ENCODE measurements around the gene AASDHPPT. TPM values are rescaled to one million over a fixed set of nuclear protein-coding genes. Genes with fewer than 3 reads are reported as not detected.

AASDHPPT gene
- total and polyA plus RNA-seq, 2 of the 4 experiments (the other 2 are of a cell fraction), result 22.0 to 56.3 TPM

DNA sequence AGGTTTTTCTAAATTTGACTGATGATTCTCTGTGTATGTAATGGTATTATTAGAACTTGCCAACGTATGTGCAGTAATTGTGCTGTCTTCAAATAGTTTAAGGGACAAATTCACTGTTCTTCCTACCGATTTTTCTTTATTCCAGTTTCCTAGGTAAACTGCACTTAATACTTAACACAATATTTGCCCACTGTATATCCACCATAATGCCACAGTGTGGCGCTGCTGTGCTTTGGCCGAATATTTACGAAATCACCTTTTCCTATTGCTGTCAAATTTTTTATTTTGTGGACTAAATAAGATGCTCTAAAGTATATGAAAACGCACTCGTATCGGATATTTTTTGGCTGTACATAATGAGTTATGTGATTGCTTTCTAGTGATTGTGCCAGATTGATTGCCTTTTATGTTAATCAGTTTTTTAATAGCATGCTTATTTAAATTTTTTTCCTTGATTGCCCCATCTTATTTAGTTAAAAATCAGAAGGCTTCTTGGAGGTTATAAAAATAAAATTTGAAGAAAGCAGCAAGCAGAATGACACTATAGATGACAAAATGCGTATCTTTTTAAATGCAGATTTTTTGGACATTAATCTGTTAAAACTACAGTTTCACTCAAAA, 10.5 kb downstream of the AASDHPPT start:
- POLR2A ChIA-PET (ENCODE audit: unreplicated experiment), result no interaction called here
- H3K18ac ChIP-seq (ENCODE audit: low read depth, low read length), result no peak overlapping the region
- no peak overlapping the region for H3K4me3 ChIP-seq (ENCODE audit: insufficient read depth, low read depth, low read length)
- TF ChIP-seq CHD1 (IDR thresholded peaks at IDR 0.05; ENCODE audit: low read depth, low read length) (no peak), RAD21 (IDR thresholded peaks at IDR 0.05; ENCODE audit: low read length) (peak; percentile 87), MAFK (IDR thresholded peaks at IDR 0.05; ENCODE audit: low read depth, low read length) (no peak), MAZ (IDR thresholded peaks at IDR 0.05; ENCODE audit: borderline replicate concordance, low read depth, low read length) (no peak), RCOR1 (IDR thresholded peaks at IDR 0.05; ENCODE audit: insufficient replicate concordance, low read length) (no peak), POLR2A (IDR thresholded peaks at IDR 0.05; ENCODE audit: low read depth, low read length) (no peak), NFE2L2 (IDR thresholded peaks at IDR 0.05; ENCODE audit: low read depth, low read length) (no peak), SMC3 (IDR thresholded peaks at IDR 0.05; ENCODE audit: low read depth, low read length) (peak; percentile 71), CEBPB (IDR thresholded peaks at IDR 0.05; ENCODE audit: low read depth, low read length) (peak; percentile 19; the same call in 1 of the 2 replicates), MXI1 (IDR thresholded peaks at IDR 0.05; ENCODE audit: borderline replicate concordance, low read depth, low read length) (no peak), FOS (IDR thresholded peaks at IDR 0.05; ENCODE audit: low read depth, low read length) (no peak), BHLHE40 (IDR thresholded peaks at IDR 0.05; ENCODE audit: low read depth, low read length) (no peak)
- TF ChIP-seq, protein P1, sequence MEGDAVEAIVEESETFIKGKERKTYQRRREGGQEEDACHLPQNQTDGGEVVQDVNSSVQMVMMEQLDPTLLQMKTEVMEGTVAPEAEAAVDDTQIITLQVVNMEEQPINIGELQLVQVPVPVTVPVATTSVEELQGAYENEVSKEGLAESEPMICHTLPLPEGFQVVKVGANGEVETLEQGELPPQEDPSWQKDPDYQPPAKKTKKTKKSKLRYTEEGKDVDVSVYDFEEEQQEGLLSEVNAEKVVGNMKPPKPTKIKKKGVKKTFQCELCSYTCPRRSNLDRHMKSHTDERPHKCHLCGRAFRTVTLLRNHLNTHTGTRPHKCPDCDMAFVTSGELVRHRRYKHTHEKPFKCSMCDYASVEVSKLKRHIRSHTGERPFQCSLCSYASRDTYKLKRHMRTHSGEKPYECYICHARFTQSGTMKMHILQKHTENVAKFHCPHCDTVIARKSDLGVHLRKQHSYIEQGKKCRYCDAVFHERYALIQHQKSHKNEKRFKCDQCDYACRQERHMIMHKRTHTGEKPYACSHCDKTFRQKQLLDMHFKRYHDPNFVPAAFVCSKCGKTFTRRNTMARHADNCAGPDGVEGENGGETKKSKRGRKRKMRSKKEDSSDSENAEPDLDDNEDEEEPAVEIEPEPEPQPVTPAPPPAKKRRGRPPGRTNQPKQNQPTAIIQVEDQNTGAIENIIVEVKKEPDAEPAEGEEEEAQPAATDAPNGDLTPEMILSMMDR (conservative IDR thresholded peaks at IDR 0.05; ENCODE audit: low read depth, low read length), result peak; percentile 92
- H3K9me3 ChIP-seq (ENCODE audit: control insufficient read depth, insufficient read depth, low read length), result no peaks in the 10 kb centered on the region
- no peak overlapping the region for H2BK15ac ChIP-seq (ENCODE audit: low read depth, low read length)
- BruUV-seq (replicated peaks), result no TSS peak
- H2AK9ac ChIP-seq (replicated peaks; ENCODE audit: low read depth, low read length, poor library complexity), result no peak overlapping the region
- H2BK120ac ChIP-seq (ENCODE audit: low read depth, low read length), result no peak overlapping the region
- H3K23ac ChIP-seq (ENCODE audit: low read depth, low read length), result no peak overlapping the region
- peaks cover 15% of the 10 kb centered on the region for H3K36me3 ChIP-seq (ENCODE audit: control insufficient read depth, insufficient read depth, low read length)
- peak overlapping the region; percentile 75 for H3K4me2 ChIP-seq (ENCODE audit: low read depth, low read length)
- H3K27ac ChIP-seq (ENCODE audit: insufficient read depth, low read length), result no peak overlapping the region
- no peak overlapping the region for H4K5ac ChIP-seq (ENCODE audit: low read depth, low read length)
- WGBS, 2 experiments (ENCODE audit: extremely low coverage in 2 of 2, insufficient read length in 1 of 2), result 17% methylated on average over 1 of the region's 9 CpGs; no CpG with 5 or more reads in 1 of the 2 experiments
- intact Hi-C loops (cut with micrococcal nuclease) (loop anchor here (1.0 to 10.0 kb wide), 4 partner anchors 45 to 949 kb away; no protein-coding TSS in a partner anchor), dilution Hi-C loops (cut with HindIII; ENCODE audit: low sequenced_read_pairs, unreplicated experiment) (no loop called here), in situ Hi-C loops (cut with MboI; ENCODE audit: low sequenced_read_pairs) (no loop called here)
- H4K20me1 ChIP-seq (ENCODE audit: insufficient read depth, low read length), result peaks cover 4% of the 10 kb centered on the region; the same call in 1 of the 2 replicates
- no peak overlapping the region for H2BK20ac ChIP-seq (ENCODE audit: low read depth, low read length)
- no peaks in the 10 kb centered on the region for H3K27me3 ChIP-seq (ENCODE audit: control insufficient read depth, insufficient read depth, low read length)
- H4K91ac ChIP-seq (ENCODE audit: insufficient read depth, low read depth, low read length), result no peak overlapping the region
- H3K4ac ChIP-seq (ENCODE audit: low read depth, low read length), result no peak overlapping the region
- peak overlapping the region; percentile 60; the same call in 1 of the 2 replicates for H3K9ac ChIP-seq (ENCODE audit: low read depth, low read length)
- DNase-seq (peak; percentile 65), ATAC-seq (ENCODE audit: low read depth) (peak; percentile 64)
- H3K9me1 ChIP-seq (ENCODE audit: insufficient read depth, low read length), result no peaks in the 10 kb centered on the region
- no peak overlapping the region for H2BK5ac ChIP-seq (ENCODE audit: low read depth, low read length, poor library complexity, severe bottlenecking)
- no peak overlapping the region for H3K14ac ChIP-seq (replicated peaks; ENCODE audit: low read depth, low read length)
- H3K4me1 ChIP-seq (ENCODE audit: control insufficient read depth, insufficient read depth, low read length), result peaks cover 5% of the 10 kb centered on the region
- no peak overlapping the region for H3K56ac ChIP-seq (ENCODE audit: extremely low read depth, insufficient read depth, low read length)
- no peak overlapping the region for H2AK5ac ChIP-seq (ENCODE audit: low read depth, low read length)
- CTCF ChIA-PET, result interaction anchor here (0.6 to 1.2 kb wide), 6 partner anchors 13 to 452 kb away, joined by 3 read pairs; no protein-coding TSS in a partner anchor
- H3K79me1 ChIP-seq (ENCODE audit: low read depth in 1 of 2, low read length in 2 of 2), result peaks cover 15 to 44% of the 10 kb centered on the region in 2 experiments
- no peak overlapping the region for H4K8ac ChIP-seq (ENCODE audit: low read depth in 2 of 2, low read length in 2 of 2)
- H2AFZ ChIP-seq (replicated peaks; ENCODE audit: low read length, poor library complexity), result no peak overlapping the region
